NCI-H2196 (cell line): ENCODE data around the gene PNISR.

ENCODE experiments used
- DNase-seq: peaks from one replicate; lab custom pipeline; 2025; ENCODE audit not compliant: unreplicated experiment; lab: John Stamatoyannopoulos, UW

The PNISR gene

GRCh38 chr6:99409672-99410071, 15.4 kb downstream of the PNISR start:
- no peak for DNase-seq

GRCh38 chr6:99407076-99407475, 18.0 kb downstream of the PNISR start:
- DNase-seq, result no peak

- DNase-seq, result no peak
Observed at GRCh38 chr6:99402448-99402847, 22.7 kb downstream of the PNISR start.

GRCh38 chr6:99397287-99397686, 27.8 kb downstream of the PNISR start:
- DNase-seq, result no peak

GRCh38 chr6:99393698-99394531, 31.2 kb downstream of the PNISR start, which contains the start of gene COQ3:
TSS of gene COQ3 (minus strand) at chr6:99394195. CDS start at chr6:99394179, 16 bp downstream.
- DNase-seq, result peak; percentile 54

GRCh38 chr6:99393366-99393697, 31.8 kb downstream of the PNISR start:
- DNase-seq, result no peak

- DNase-seq, result no peak
Observed at GRCh38 chr6:99390896-99391295, 34.2 kb downstream of the PNISR start.

- DNase-seq, result no peak
Observed at GRCh38 chr6:99384507-99384906, 40.6 kb downstream of the PNISR start.

- DNase-seq, result no peak
Observed at GRCh38 chr6:99378636-99379035, 46.5 kb downstream of the PNISR start.

GRCh38 chr6:99369533-99369932, 55.6 kb downstream of the PNISR start:
- DNase-seq, result no peak

GRCh38 chr6:99366852-99367251, 58.3 kb downstream of the PNISR start:
- DNase-seq, result no peak

GRCh38 chr6:99364026-99364425, 61.1 kb downstream of the PNISR start:
- no peak for DNase-seq

GRCh38 chr6:99362678-99363268, 62.3 kb downstream of the PNISR start:
- DNase-seq, result no peak

- DNase-seq, result no peak
Observed at GRCh38 chr6:99359800-99360199, 65.3 kb downstream of the PNISR start.

- no peak for DNase-seq
Observed at GRCh38 chr6:99356641-99357040, 68.5 kb downstream of the PNISR start.

GRCh38 chr6:99354983-99355382, 70.1 kb downstream of the PNISR start:
- no peak for DNase-seq

- DNase-seq, result no peak
Observed at GRCh38 chr6:99353126-99353525, 72.0 kb downstream of the PNISR start.

GRCh38 chr6:99350573-99350972, 74.5 kb downstream of the PNISR start:
- DNase-seq, result no peak

GRCh38 chr6:99349171-99350141, 75.7 kb downstream of the PNISR start, which contains the start of gene FAXC:
TSS of gene FAXC (minus strand) at chr6:99349674. CDS start at chr6:99349372, 302 bp downstream.
- DNase-seq, result peak; percentile 74

- no peak for DNase-seq
Observed at GRCh38 chr6:99348288-99349170, 76.6 kb downstream of the PNISR start.
